ENCODE results near the gene ACOD1. TPM values are rescaled to one million over a fixed set of nuclear protein-coding genes. Genes with fewer than 3 reads are reported as not detected.

Gene ACOD1
- total and polyA plus RNA-seq, 7 experiments from 2014 or later: not detected

GRCh38 chr13:76943646-76944045 lies 4.7 kb upstream of the ACOD1 start:
- no peak overlapping the region for H3K27ac Mint-ChIP-seq
- intact Hi-C loops (cut with micrococcal nuclease): no loop called here
- no peak for ATAC-seq
- H3K4me1 ChIP-seq (ENCODE audit: control insufficient read depth in 2 of 2, insufficient read depth in 2 of 2, low read length in 2 of 2): no peaks in the 10 kb centered on the region
- peaks cover 0 to 7% (median 2%) of the 10 kb centered on the region in 11 donors for H3K9me3 Mint-ChIP-seq
- CTCF ChIA-PET: no interaction called here
- no peaks in the 10 kb centered on the region for H3K9me3 ChIP-seq (ENCODE audit: control insufficient read depth in 2 of 3, low read length in 3 of 3)
- POLR2A ChIA-PET: no interaction called here
- H3K36me3 ChIP-seq (ENCODE audit: control insufficient read depth in 2 of 3, insufficient read depth in 3 of 3, low read length in 3 of 3): no peaks in the 10 kb centered on the region
- H3K27me3 ChIP-seq (ENCODE audit: control insufficient read depth in 2 of 2, insufficient read depth in 2 of 2, low read length in 2 of 2): no peaks in the 10 kb centered on the region
- H3K4me3 ChIP-seq (ENCODE audit: low read length): no peak overlapping the region
- peaks cover 0 to 5% (median 0%) of the 10 kb centered on the region in 7 donors for H3K4me1 Mint-ChIP-seq
- H3K36me3 Mint-ChIP-seq: peaks cover 0 to 8% (median 0%) of the 10 kb centered on the region in 5 donors
- peaks cover 0 to 4% (median 0%) of the 10 kb centered on the region in 5 donors for H3K27me3 Mint-ChIP-seq
- no peak overlapping the region for H3K27ac ChIP-seq (ENCODE audit: low read depth, low read length)
- no peak overlapping the region for H3K4me3 Mint-ChIP-seq
- DNase-seq: no peak

GRCh38 chr13:76944456-76944855 lies 3.9 kb upstream of the ACOD1 start:
- no peak overlapping the region for H3K4me3 Mint-ChIP-seq
- POLR2A ChIA-PET: no interaction called here
- no peak overlapping the region for H3K4me3 ChIP-seq (ENCODE audit: low read length)
- no peaks in the 10 kb centered on the region for H3K27me3 ChIP-seq (ENCODE audit: control insufficient read depth in 2 of 2, insufficient read depth in 2 of 2, low read length in 2 of 2)
- H3K4me1 ChIP-seq (ENCODE audit: control insufficient read depth in 2 of 2, insufficient read depth in 2 of 2, low read length in 2 of 2): no peaks in the 10 kb centered on the region
- H3K9me3 ChIP-seq (ENCODE audit: control insufficient read depth in 2 of 3, low read length in 3 of 3): no peaks in the 10 kb centered on the region
- CTCF ChIA-PET: no interaction called here
- H3K36me3 Mint-ChIP-seq: peaks cover 0 to 8% (median 0%) of the 10 kb centered on the region in 5 donors
- no peak overlapping the region for H3K27ac ChIP-seq (ENCODE audit: low read depth, low read length)
- no peak overlapping the region for H3K27ac Mint-ChIP-seq
- H3K9me3 Mint-ChIP-seq: peaks cover 0 to 7% (median 2%) of the 10 kb centered on the region in 11 donors
- DNase-seq (no peak), ATAC-seq (no peak)
- intact Hi-C loops (cut with micrococcal nuclease): no loop called here
- H3K36me3 ChIP-seq (ENCODE audit: control insufficient read depth in 2 of 3, insufficient read depth in 3 of 3, low read length in 3 of 3): no peaks in the 10 kb centered on the region
- H3K27me3 Mint-ChIP-seq: peaks cover 0 to 5% (median 2%) of the 10 kb centered on the region in 5 donors
- H3K4me1 Mint-ChIP-seq: peaks cover 0 to 5% (median 0%) of the 10 kb centered on the region in 7 donors

- no peak overlapping the region for H3K4me3 ChIP-seq (ENCODE audit: low read length)
- H3K4me1 ChIP-seq (ENCODE audit: control insufficient read depth in 2 of 2, insufficient read depth in 2 of 2, low read length in 2 of 2): no peaks in the 10 kb centered on the region
- Mint-ChIP-seq H3K27me3 (peaks cover 7 to 36% (median 23%) of the 10 kb centered on the region in 5 donors), H3K27ac (no peak overlapping the region), H3K9me3 (peaks cover 0 to 9% (median 3%) of the 10 kb centered on the region in 11 donors), H3K36me3 (peaks cover 0 to 8% (median 0%) of the 10 kb centered on the region in 5 donors), H3K4me3 (no peak overlapping the region), H3K4me1 (peaks cover 0 to 2% (median 0%) of the 10 kb centered on the region in 7 donors)
- H3K27me3 ChIP-seq (ENCODE audit: control insufficient read depth in 2 of 2, insufficient read depth in 2 of 2, low read length in 2 of 2): no peaks in the 10 kb centered on the region
- ChIA-PET CTCF (no interaction called here), POLR2A (no interaction called here)
- no peaks in the 10 kb centered on the region for H3K9me3 ChIP-seq (ENCODE audit: control insufficient read depth in 2 of 3, low read length in 3 of 3)
- intact Hi-C loops (cut with micrococcal nuclease): no loop called here
- no peak overlapping the region for H3K27ac ChIP-seq (ENCODE audit: low read depth, low read length)
- no peaks in the 10 kb centered on the region for H3K36me3 ChIP-seq (ENCODE audit: control insufficient read depth in 2 of 3, insufficient read depth in 3 of 3, low read length in 3 of 3)
- ATAC-seq: no peak
- DNase-seq: no peak
These were observed 1.8 kb downstream of the ACOD1 start for GRCh38 chr13:76950101-76950500.

GRCh38 chr13:76953968-76954367 lies 5.7 kb downstream of the ACOD1 start:
- Histone ChIP-seq H3K27me3 (ENCODE audit: control insufficient read depth in 2 of 2, insufficient read depth in 2 of 2, low read length in 2 of 2) (no peaks in the 10 kb centered on the region), H3K27ac (ENCODE audit: low read depth, low read length) (no peak overlapping the region), H3K4me3 (ENCODE audit: low read length) (no peak overlapping the region), H3K36me3 (ENCODE audit: control insufficient read depth in 2 of 3, insufficient read depth in 3 of 3, low read length in 3 of 3) (no peaks in the 10 kb centered on the region), H3K9me3 (ENCODE audit: control insufficient read depth in 2 of 3, low read length in 3 of 3) (no peaks in the 10 kb centered on the region), H3K4me1 (ENCODE audit: control insufficient read depth in 2 of 2, insufficient read depth in 2 of 2, low read length in 2 of 2) (no peaks in the 10 kb centered on the region)
- no peak for DNase-seq
- intact Hi-C loops (cut with micrococcal nuclease): no loop called here
- Mint-ChIP-seq H3K36me3 (peaks cover 0 to 7% (median 3%) of the 10 kb centered on the region in 5 donors), H3K9me3 (peaks cover 2 to 11% (median 6%) of the 10 kb centered on the region in 11 donors), H3K4me1 (peaks cover 0 to 2% (median 0%) of the 10 kb centered on the region in 7 donors), H3K4me3 (no peak overlapping the region), H3K27me3 (peaks cover 4 to 45% (median 26%) of the 10 kb centered on the region in 5 donors), H3K27ac (no peak overlapping the region)
- CTCF ChIA-PET: no interaction called here
- POLR2A ChIA-PET: no interaction called here
- ATAC-seq: no peak

- Histone ChIP-seq H3K27me3 (ENCODE audit: control insufficient read depth in 2 of 2, insufficient read depth in 2 of 2, low read length in 2 of 2) (no peaks in the 10 kb centered on the region), H3K36me3 (ENCODE audit: control insufficient read depth in 2 of 3, insufficient read depth in 3 of 3, low read length in 3 of 3) (no peaks in the 10 kb centered on the region), H3K4me1 (ENCODE audit: control insufficient read depth in 2 of 2, insufficient read depth in 2 of 2, low read length in 2 of 2) (no peaks in the 10 kb centered on the region), H3K27ac (ENCODE audit: low read depth, low read length) (no peak overlapping the region), H3K9me3 (ENCODE audit: control insufficient read depth in 2 of 3, low read length in 3 of 3) (peaks cover 0 to 2% (median 0%) of the 10 kb centered on the region in 3 experiments), H3K4me3 (ENCODE audit: low read length) (no peak overlapping the region)
- ChIA-PET CTCF (no interaction called here), POLR2A (no interaction called here)
- Mint-ChIP-seq H3K4me1 (peaks cover 0 to 2% (median 0%) of the 10 kb centered on the region in 7 donors), H3K9me3 (peaks cover 3 to 15% (median 10%) of the 10 kb centered on the region in 11 donors), H3K4me3 (no peak overlapping the region), H3K36me3 (peaks cover 0 to 7% (median 3%) of the 10 kb centered on the region in 5 donors), H3K27ac (no peak overlapping the region), H3K27me3 (peaks cover 4 to 41% (median 23%) of the 10 kb centered on the region in 5 donors)
- DNase-seq (no peak), ATAC-seq (no peak)
- intact Hi-C loops (cut with micrococcal nuclease): no loop called here
These were observed 6.2 kb downstream of the ACOD1 start for GRCh38 chr13:76954538-76954937.

GRCh38 chr13:76955193-76955592 lies 6.9 kb downstream of the ACOD1 start:
- intact Hi-C loops (cut with micrococcal nuclease): no loop called here
- no peaks in the 10 kb centered on the region for H3K36me3 ChIP-seq (ENCODE audit: control insufficient read depth in 2 of 3, insufficient read depth in 3 of 3, low read length in 3 of 3)
- no peaks in the 10 kb centered on the region for H3K4me1 Mint-ChIP-seq
- no peak overlapping the region for H3K27ac ChIP-seq (ENCODE audit: low read depth, low read length)
- no peak for ATAC-seq
- no peak overlapping the region for H3K27ac Mint-ChIP-seq
- peaks cover 0 to 8% (median 0%) of the 10 kb centered on the region in 3 experiments for H3K9me3 ChIP-seq (ENCODE audit: control insufficient read depth in 2 of 3, low read length in 3 of 3)
- H3K4me3 ChIP-seq (ENCODE audit: low read length): no peak overlapping the region
- H3K36me3 Mint-ChIP-seq: peaks cover 0 to 9% (median 5%) of the 10 kb centered on the region in 5 donors
- ChIA-PET POLR2A (no interaction called here), CTCF (interaction anchor here (0.8 kb wide), 1 partner anchor 53 kb away, joined by 3 read pairs; no protein-coding TSS in a partner anchor)
- H3K27me3 ChIP-seq (ENCODE audit: control insufficient read depth in 2 of 2, insufficient read depth in 2 of 2, low read length in 2 of 2): no peaks in the 10 kb centered on the region
- peaks cover 4 to 36% (median 19%) of the 10 kb centered on the region in 5 donors for H3K27me3 Mint-ChIP-seq
- H3K4me1 ChIP-seq (ENCODE audit: control insufficient read depth in 2 of 2, insufficient read depth in 2 of 2, low read length in 2 of 2): no peaks in the 10 kb centered on the region
- no peak for DNase-seq
- H3K4me3 Mint-ChIP-seq: no peak overlapping the region
- H3K9me3 Mint-ChIP-seq: peaks cover 4 to 20% (median 13%) of the 10 kb centered on the region in 11 donors

- Histone ChIP-seq H3K36me3 (ENCODE audit: control insufficient read depth in 2 of 3, insufficient read depth in 3 of 3, low read length in 3 of 3) (no peaks in the 10 kb centered on the region), H3K4me3 (ENCODE audit: low read length) (no peak overlapping the region), H3K4me1 (ENCODE audit: control insufficient read depth in 2 of 2, insufficient read depth in 2 of 2, low read length in 2 of 2) (no peaks in the 10 kb centered on the region), H3K27ac (ENCODE audit: low read depth, low read length) (no peak overlapping the region), H3K27me3 (ENCODE audit: control insufficient read depth in 2 of 2, insufficient read depth in 2 of 2, low read length in 2 of 2) (no peaks in the 10 kb centered on the region), H3K9me3 (ENCODE audit: control insufficient read depth in 2 of 3, low read length in 3 of 3) (peaks cover 0 to 13% (median 0%) of the 10 kb centered on the region in 3 experiments)
- H3K4me1 Mint-ChIP-seq: no peaks in the 10 kb centered on the region
- H3K27me3 Mint-ChIP-seq: peaks cover 2 to 33% (median 16%) of the 10 kb centered on the region in 5 donors
- H3K9me3 Mint-ChIP-seq: peaks cover 8 to 24% (median 17%) of the 10 kb centered on the region in 11 donors
- no peak overlapping the region for H3K27ac Mint-ChIP-seq
- ChIA-PET POLR2A (no interaction called here), CTCF (interaction anchor here (0.8 to 0.9 kb wide), 2 partner anchors 25 to 53 kb away, joined by 3 read pairs; no protein-coding TSS in a partner anchor)
- H3K36me3 Mint-ChIP-seq: peaks cover 0 to 13% (median 9%) of the 10 kb centered on the region in 5 donors
- intact Hi-C loops (cut with micrococcal nuclease): no loop called here
- H3K4me3 Mint-ChIP-seq: no peak overlapping the region
- DNase-seq (no peak), ATAC-seq (no peak)
These were observed 7.3 kb downstream of the ACOD1 start for GRCh38 chr13:76955661-76956060.

Data from naive thymus-derived CD4-positive, alpha-beta T cell (primary cell).